ENCODE data around the gene FKBP1A.

Gene FKBP1A

GRCh38 chr20:1392693-1393506 is at the start of gene FKBP1A:
TSS of gene FKBP1A (minus strand) at chr20:1393054. CDS start at chr20:1392998, 56 bp downstream.
- DNase-seq, result peak; percentile 81

GRCh38 chr20:1442304-1442703 is 49.5 kb upstream of the FKBP1A start:
- DNase-seq, result no peak

- no peak for DNase-seq
Observed at GRCh38 chr20:1441133-1441532, 48.3 kb upstream of the FKBP1A start.

- DNase-seq, result no peak
Observed at GRCh38 chr20:1440024-1440423, 47.2 kb upstream of the FKBP1A start.

- DNase-seq, result no peak
Observed at GRCh38 chr20:1438361-1438760, 45.5 kb upstream of the FKBP1A start.

GRCh38 chr20:1437235-1437904 is 44.5 kb upstream of the FKBP1A start:
- DNase-seq, result peak; percentile 6

GRCh38 chr20:1436263-1436662 is 43.4 kb upstream of the FKBP1A start:
- no peak for DNase-seq

- DNase-seq, result no peak
Observed at GRCh38 chr20:1435337-1435699, 42.5 kb upstream of the FKBP1A start.

- DNase-seq, result no peak
Observed at GRCh38 chr20:1434571-1435336, 41.9 kb upstream of the FKBP1A start.

GRCh38 chr20:1431158-1431557 is 38.3 kb upstream of the FKBP1A start:
- DNase-seq, result no peak

GRCh38 chr20:1430004-1430451 is 37.2 kb upstream of the FKBP1A start:
- DNase-seq, result no peak

GRCh38 chr20:1429143-1429728 is 36.4 kb upstream of the FKBP1A start:
- DNase-seq, result no peak

GRCh38 chr20:1427457-1428054 is 34.7 kb upstream of the FKBP1A start:
- DNase-seq, result no peak

GRCh38 chr20:1426231-1426849 is 33.5 kb upstream of the FKBP1A start:
- DNase-seq, result no peak

GRCh38 chr20:1424336-1424735 is 31.5 kb upstream of the FKBP1A start:
- DNase-seq, result no peak

- DNase-seq, result no peak
Observed at GRCh38 chr20:1423625-1424106, 30.8 kb upstream of the FKBP1A start.

GRCh38 chr20:1423206-1423605 is 30.4 kb upstream of the FKBP1A start:
- no peak for DNase-seq

- DNase-seq, result no peak
Observed at GRCh38 chr20:1422753-1423152, 29.9 kb upstream of the FKBP1A start.

- DNase-seq, result no peak
Observed at GRCh38 chr20:1420066-1420465, 27.2 kb upstream of the FKBP1A start.

GRCh38 chr20:1418350-1418749 is 25.5 kb upstream of the FKBP1A start:
- DNase-seq, result no peak

- DNase-seq, result no peak
Observed at GRCh38 chr20:1417790-1418189, 24.9 kb upstream of the FKBP1A start.

- DNase-seq, result no peak
Observed at GRCh38 chr20:1417273-1417672, 24.4 kb upstream of the FKBP1A start.
